CD4-positive, alpha-beta T cell treated with Interleukin-10 for 1 hour (primary cell): ENCODE measurements around the gene GPR149.
"Not testable (repeated sequence)": the region's sequence is repeated elsewhere in the genome, so short reads cannot be mapped to it uniquely, and the experiment has no call there.

ENCODE experiments used
- DNase-seq: peaks from one replicate; pipeline ENCODE4 v3.0.0-alpha.2; 2020

GPR149 gene, protein sequence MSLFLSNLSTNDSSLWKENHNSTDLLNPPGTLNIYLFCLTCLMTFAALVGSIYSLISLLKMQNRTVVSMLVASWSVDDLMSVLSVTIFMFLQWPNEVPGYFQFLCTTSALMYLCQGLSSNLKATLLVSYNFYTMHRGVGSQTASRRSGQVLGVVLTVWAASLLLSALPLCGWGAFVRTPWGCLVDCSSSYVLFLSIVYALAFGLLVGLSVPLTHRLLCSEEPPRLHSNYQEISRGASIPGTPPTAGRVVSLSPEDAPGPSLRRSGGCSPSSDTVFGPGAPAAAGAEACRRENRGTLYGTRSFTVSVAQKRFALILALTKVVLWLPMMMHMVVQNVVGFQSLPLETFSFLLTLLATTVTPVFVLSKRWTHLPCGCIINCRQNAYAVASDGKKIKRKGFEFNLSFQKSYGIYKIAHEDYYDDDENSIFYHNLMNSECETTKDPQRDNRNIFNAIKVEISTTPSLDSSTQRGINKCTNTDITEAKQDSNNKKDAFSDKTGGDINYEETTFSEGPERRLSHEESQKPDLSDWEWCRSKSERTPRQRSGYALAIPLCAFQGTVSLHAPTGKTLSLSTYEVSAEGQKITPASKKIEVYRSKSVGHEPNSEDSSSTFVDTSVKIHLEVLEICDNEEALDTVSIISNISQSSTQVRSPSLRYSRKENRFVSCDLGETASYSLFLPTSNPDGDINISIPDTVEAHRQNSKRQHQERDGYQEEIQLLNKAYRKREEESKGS

DNA sequence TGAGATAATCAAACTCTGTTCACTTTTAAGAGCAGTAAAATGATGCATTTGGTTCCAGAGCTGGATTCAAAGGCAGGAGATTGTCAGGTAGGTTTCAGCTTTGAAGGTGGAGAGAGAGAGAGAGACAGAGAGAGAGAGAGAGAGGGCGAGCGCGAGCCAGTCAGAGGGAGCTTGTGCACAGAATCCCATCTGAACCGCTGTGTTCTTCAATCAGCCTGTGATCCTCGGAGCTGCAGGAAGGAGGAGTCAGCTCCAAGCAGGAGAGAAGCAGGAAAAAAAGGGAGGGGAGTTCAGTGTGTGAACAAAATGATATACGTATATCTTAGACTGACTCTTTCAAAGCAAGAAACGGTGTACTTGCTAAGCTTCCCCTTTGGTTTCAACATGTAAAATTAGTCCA, at the start of gene GPR149:
Gene GPR149 (minus strand): TSS at position 177 of the 400 bp plus-strand sequence. CDS start 575 bp downstream, outside the sequence.
- no peak for DNase-seq

DNA sequence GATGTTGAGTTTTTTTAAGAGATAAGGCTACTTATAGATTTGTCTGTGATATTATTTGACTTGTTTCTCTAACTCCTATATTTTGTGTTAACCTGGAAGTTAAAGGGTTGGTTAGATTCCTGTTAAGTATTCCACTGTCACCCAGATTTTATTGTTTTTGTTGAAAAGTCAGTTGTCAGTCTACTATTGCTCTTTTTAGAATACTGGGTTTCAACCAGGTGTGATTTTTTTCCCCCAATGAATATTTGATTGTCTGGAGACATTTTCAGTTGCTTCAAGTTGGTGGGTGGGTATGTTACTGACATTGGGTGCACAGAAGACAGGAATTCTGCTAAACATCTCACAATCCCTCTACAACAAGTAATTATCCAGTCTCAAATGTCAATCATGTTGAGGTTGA, 43.8 kb upstream of the GPR149 start:
- no peak for DNase-seq

DNA sequence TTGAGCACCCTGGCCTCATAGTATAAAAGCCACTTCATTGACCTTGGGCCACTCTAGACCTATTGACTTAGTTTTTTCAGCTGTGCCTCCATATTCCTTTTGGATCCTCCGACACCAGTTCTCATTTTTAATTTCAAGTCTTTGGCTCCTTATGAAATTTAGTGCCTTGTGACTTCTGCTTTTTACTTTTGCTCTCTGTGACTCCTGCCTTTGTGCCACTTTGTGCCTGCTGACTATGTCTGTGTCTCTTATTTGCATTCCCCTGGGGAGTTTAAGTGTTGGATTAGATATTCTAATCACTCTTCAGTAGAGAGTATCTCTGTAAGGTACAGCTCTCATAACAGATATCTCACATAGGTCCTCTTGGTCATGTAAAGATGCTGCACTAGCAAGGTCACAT, 39.6 kb upstream of the GPR149 start:
- DNase-seq = no peak

DNA sequence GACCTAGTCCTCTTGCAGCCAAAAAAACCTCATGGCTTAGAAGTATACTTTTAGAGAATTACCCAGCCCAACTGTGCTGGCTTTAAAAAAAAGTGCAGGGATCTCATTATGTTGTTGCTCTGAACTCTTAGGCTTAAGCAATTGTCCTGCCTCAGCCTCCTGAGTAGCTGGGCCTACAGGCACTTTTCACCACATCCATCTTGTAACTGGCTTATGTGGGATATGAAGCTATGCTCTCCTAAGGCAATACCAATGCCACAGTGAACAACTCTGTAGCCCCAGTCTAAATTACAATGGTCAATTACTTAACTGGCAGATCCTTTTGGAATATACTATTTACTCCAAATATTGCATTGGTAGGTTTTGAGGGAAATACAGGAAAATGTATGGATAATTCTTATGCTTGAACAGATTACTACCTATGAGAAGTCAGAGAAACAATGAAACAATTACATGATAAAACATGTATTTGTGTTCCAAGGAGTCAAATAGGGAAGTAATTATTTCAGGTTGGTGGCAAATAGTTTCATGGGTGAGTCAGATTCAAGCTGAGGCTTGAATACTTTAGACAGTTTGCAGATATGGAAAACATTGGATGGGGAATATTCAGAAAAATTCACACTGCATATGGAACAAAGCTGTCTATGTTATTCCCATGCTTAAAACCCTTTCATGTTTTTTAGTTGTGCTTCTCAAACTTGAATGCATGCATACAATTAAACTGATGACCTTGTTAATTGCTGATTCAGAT, 34.6 kb upstream of the GPR149 start:
- DNase-seq = no peak

DNA sequence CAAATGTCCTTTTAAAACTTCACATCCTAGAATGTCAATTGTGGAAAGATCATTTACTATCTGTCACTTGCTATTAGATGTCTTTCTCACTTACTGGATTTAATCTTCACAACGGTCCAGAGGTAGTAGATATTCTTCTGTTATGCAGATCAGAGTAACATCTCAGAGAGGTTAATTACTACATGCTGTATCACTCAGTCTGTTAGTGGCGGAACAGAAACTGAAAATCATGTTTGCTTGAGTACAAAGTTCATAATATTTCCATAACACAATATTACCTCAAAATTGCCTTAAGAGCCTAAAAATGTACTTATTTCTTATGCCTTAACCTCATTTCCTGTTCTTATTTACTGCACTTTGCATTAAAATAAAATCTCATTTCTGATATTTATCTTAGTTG, 28.6 kb upstream of the GPR149 start:
- no peak for DNase-seq

DNA sequence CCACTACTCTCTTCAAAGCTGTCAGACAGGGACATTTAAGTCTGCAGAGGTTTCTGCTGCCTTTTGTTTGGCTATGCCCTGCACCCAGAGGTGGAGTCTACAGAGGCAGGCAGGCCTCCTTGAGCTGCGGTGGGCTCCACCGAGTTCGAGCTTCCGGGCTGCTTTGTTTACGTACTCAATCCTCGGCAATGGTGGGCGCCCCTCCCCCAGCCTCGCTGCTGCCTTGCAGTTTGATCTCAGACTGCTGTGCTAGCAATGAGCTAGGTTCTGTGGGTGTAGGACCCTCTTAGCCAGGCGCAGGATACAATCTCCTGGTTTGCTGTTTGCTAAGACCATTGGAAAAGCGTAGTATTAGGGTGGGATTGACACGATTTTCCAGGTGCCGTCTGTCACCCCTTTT, 9.1 kb upstream of the GPR149 start:
- not testable (repeated sequence) for DNase-seq

DNA sequence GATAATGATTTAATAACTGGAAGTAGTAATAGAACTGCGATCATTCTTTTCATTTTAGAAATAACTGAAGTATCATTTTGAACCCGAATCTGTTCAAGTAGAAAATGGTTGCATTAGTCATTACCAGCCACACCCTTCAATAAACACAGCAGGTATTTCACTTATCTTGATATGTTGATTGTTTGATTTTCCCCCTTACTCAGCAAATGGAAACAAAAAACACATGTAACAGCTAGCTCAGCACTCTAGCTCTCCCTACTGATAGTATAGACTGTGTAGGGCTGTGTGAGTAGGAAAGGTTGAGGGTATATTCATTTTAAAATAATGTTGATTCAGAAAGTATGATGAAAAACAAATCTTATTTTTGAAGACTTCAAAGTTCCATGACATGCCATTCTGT, 1.1 kb upstream of the GPR149 start:
- DNase-seq = no peak

DNA sequence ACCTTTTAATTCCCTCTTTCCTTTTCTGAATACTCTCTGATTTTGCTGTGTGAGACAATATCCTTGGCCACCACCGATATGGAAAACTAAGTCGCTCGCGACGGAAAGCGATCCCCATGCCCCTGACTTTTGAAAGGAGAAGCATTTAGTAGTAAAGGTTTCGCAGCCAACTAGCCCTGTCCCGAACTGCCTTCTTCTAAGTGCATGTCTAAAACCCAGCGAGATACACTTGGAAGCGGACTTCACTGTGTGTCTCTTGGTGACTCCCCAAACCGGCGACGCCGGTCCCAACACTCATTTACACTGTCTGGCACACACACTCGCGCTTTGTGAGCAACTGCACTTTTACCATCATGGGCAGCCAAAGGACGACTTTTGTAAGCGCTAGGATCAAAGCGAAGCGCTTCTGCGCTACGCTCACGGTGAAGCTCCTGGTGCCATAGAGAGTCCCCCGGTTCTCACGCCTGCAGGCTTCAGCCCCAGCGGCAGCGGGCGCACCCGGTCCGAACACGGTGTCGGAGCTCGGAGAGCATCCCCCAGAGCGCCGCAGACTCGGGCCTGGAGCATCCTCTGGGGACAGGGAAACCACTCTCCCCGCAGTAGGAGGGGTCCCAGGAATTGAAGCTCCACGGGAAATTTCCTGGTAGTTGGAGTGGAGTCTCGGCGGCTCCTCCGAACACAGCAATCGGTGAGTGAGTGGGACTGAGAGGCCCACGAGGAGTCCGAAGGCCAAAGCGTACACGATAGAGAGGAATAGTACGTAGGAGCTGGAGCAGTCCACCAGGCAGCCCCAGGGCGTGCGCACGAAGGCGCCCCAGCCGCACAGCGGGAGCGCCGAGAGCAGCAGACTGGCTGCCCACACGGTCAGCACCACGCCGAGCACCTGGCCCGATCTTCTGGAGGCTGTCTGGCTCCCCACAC, 1.4 kb downstream of the GPR149 start:
- DNase-seq = no peak

DNA sequence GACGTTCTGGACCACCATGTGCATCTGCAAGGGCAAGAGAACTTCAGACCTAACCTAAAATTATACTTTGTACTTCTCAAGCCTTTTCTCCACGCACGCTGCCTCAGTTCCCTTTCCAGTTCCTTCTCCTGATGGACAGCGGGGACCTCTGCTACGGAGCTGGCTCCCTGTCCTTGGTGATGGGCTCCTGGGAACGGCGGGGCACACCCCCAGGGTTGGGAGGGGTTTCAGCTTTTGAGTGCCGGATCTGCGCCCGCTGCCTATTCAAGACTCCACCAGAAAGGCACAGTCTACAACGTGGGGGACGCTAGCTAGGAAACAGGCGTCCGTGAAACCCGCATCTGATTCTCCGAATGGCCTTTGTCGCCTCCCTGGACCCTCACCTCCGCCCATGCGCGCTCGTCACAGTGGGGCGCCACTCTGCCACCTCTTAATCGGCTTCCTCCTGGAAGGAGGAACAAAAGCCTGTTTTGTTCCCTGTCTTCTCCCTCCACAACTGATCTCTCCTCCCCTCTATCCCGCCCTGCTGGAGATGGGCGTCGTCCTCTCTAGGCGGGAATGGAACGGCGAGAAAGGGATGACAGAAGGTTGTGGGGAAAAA, 2.2 kb downstream of the GPR149 start:
- no peak for DNase-seq

DNA sequence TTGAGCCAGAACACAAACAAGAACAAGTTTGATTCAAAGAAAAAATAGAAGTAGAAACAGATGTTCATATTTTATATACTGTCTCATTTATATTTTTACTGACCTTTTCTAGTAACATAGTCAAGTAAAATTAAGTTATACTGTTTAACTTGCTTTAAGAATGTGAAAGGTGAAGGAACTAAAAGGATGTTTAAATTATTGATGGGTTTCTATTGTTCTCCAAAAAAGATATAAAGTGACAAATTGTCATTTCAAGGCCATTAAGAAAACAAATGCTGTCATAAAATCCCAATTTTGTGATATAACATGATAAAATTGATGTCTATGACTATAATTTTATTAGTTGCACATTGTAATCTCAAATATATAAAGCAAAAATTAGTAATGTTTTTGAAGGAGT, 7.3 kb downstream of the GPR149 start:
- no peak for DNase-seq

DNA sequence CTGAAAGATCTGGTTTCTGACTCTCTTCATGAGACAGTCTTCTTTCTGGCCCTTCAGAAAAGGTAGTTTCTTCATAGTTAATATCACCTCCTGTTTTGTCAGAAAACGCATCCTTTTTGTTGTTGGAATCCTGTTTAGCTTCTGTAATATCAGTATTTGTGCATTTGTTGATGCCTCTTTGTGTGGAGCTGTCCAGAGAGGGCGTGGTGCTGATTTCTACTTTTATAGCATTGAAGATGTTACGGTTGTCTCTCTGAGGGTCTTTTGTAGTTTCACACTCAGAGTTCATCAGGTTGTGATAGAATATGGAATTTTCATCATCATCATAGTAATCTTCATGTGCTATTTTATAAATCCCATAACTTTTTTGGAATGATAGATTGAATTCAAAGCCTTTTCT, 8.9 kb downstream of the GPR149 start:
- DNase-seq = no peak

DNA sequence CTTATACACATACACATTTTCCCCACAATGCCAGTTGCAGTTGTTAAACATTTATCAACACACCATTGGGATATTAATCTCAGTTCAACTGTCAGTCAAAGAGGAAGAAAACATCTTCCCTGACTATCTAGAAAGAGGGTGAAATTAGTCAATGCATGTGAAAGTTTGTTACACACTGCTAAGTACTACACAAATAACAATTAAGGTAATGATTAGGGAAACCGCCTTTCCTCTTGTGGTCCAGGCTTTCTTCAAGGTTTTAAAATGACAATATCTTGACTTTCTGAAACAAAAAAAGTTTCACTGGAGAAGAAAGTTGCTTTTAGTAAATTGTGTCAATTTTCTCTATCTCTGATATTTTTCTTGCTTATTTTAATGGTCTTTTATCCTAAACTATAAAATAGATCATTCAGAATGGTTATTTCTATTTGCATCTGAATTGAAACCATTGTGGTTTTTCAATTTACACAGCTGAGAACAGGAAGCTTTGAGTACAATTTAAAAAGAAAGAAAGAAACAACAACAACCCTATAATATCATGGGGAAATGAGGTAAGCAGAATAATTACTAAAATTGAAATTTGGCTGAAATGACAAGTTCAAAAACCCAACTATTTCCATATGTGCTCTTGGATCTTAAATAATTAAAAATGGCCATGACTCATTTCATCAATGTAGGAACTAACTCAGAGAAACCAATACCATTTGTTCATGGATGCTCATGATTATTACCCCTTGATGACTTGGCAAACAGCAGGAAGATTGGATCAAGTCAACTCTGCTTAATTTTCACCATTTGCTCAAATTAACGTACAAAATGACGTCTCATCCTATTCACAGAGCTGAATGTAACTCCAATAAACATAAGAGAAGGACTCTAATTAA, 31.7 kb downstream of the GPR149 start:
- DNase-seq = no peak

DNA sequence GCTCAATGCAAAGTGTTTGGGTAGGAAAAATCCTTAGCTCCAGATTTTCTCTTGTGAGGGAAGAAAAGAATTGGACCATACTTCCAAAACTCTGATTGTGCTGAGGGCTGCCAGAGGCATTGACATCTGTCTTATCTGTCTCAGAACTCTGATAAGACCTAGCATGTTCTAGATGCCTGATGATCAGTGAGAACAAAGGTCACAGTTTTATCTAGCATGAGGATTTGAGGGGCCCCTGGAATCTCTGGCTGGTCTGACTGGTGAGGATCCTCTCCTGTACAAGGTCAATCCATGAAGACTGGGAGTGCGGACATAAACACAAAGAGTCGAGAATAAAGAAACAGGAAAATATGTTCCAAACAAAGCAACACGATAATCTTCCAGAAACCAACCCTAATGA, 40.1 kb downstream of the GPR149 start:
- DNase-seq = no peak

DNA sequence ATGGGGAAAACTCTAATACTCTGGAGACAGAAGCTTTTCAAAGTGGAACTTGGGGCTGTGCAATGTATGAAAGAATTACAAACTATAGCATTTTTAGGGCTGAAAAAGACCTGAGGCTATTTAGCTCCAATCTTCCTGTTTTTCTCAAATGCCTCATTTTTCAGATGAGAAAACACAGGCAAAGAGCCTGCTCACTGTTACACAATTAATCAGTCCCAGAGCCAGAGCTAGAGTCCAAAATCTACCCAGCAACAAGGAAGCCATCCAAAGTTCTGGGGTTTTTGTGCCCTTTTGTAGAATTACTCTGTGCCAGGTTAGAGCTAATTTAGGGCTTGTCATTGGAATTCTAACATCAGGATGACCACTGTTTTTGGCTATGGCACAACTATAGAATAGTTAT, 45.5 kb downstream of the GPR149 start:
- DNase-seq = no peak

DNA sequence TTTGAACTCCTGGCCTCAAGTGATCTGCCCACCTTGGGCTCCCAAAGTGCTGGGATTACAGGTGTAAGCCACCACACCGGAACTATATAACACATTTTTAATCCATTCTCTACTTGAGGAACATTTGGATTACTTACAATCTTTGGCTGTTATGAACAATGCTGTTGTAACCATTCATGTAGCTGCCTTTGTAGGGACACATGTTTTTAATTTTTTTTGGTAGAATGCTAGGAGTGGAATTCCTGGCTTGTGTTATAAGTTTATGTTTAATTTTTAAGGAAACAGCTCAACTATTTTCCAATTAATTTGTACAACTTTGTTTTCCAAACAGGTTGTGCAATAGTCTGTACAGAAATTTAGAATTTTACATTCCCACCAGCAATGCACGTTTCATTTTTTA, 51.7 kb downstream of the GPR149 start:
- no peak for DNase-seq

DNA sequence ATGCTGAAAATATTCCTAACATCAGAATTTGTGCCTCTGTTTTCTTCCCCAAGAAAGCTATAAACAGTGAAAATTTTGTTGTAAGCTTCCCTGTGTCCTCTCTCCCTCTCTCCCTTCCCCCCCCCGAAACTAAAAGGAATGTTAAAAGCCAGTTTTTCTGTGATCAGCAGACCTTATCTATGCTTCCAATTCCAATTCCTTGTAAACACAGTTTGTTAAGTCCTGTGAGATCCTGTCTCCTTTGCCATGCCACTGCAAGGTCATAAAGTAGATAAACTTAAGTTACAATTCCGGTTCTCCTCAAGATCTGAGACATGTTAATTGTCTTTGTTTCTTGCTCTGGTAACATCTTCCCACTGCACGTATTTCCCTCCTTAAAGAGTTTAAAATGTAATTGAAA, 62.8 kb downstream of the GPR149 start:
- no peak for DNase-seq

DNA sequence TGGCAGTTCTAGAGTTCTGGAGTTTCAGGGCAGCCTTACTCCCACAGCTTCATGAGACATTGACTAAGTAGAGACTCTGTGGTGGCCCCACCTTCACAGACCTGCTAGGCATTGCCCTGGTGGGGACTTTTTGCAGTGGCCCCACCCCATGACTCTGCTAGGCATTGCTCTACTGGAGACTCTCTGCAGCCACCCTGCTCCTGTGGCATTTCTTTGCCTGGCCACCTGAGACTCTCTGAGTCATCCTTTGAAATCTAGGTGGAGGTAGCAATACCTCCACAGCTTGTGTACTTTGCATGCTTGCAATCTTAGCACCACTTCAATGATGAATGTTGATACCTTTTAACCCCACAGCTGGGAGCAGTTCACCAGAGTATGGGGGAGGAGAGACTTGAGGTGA, 65.1 kb downstream of the GPR149 start:
- no peak for DNase-seq

DNA sequence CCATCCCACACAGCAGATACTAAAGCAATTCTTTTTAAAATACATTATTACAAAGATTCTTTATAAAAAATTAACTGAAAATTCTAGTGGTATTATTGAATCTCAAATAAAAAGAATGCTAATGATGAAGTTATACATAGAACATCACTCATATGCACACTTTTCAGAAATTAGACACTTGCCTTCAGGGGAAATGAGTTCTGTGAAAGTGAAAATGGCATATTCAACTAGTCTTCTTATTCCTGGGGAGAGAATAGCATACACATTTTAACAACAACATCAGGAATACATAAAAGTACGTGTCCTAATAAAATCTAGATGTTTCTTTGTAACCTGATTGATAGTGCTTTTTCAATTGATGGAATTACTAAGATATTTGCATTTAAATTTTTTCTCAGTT, 68.9 kb downstream of the GPR149 start:
- no peak for DNase-seq

DNA sequence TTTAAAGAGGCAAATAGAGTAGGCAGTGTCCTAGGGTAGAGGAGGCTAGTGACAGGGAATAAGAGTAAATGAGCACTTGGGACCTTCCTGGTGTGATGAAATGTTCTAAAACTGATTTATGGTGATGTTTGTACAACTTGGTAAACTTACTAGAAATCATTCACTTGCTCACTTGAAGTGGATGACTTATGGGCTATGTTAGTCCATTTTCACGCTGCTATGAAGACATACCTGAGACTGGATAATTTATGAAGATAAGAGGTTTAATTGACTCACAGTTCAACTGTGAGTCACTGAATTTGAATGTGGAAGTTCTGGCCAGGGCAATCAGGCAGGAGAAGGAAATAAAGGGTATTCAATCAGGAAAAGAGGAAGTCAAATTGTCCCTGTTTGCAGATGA, 74.0 kb downstream of the GPR149 start:
- DNase-seq = no peak

DNA sequence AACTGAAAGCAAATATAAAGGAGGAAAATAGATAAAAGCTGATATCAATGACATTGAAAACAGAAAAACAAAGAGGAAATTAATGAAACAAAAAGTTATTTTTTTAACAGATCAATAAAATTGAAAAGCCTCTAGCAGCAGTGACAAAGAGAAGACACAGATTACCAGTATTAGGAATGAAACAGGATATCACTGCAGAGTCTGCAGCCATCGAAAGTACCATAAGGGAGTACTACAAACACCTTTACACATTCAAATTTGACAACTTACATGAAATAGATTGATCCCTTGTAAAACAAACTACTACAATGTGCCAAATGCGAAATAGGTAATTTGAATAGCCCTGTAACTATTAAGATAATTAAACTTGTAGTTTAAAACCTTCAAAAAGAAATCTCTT, 80.8 kb downstream of the GPR149 start:
- no peak for DNase-seq
